Measurements from ENCODE around the gene STXBP3.

GRCh38 chr1:108712606-108713150 is 33.8 kb upstream of the STXBP3 start, which contains the start of gene FNDC7:
- TF ChIP-seq CTCF (IDR thresholded peaks at IDR 0.05; ENCODE audit: extremely low read depth in 1 of 2, insufficient read depth in 1 of 2, low read depth in 1 of 2, low read length in 2 of 2) (no peak), EZH2 (IDR thresholded peaks at IDR 0.05; ENCODE audit: borderline replicate concordance, low read depth, low read length, severe bottlenecking) (no peak), POLR2A (IDR thresholded peaks at IDR 0.05; ENCODE audit: low read depth, low read length) (no peak), MAX (IDR thresholded peaks at IDR 0.05; ENCODE audit: insufficient read depth, insufficient read length) (no peak), POLR2AphosphoS5 (IDR thresholded peaks at IDR 0.05; ENCODE audit: insufficient read depth, low read depth, low read length) (no peak), JUN (IDR thresholded peaks at IDR 0.05; ENCODE audit: borderline replicate concordance, insufficient read depth, insufficient read length, low read depth) (no peak), MYC (IDR thresholded peaks at IDR 0.05; ENCODE audit: low read depth, low read length) (no peak)
